Tibial artery (tissue), 4 donors: ENCODE data around the gene PTPRG.

ENCODE experiments used
- DNase-seq, 2 donors: peaks; one replicate each; pipeline ENCODE4 v3.0.0-alpha.2; 2019
- H3K27ac ChIP-seq, 2 donors: fragments of 200-600 bp; sonication (generic) in 1 of 2; 1 replicate in 1 of 2; 2 replicates in 1 of 2; pipeline ENCODE4 v1.5.1; 2018 to 2019; ENCODE audit warnings: mild to moderate bottlenecking in 1 of 2
- H3K27me3 ChIP-seq, 2 donors: fragments of 200-600 bp; sonication (generic) in 1 of 2; one replicate each; pipeline versions ENCODE4 v1.5.1 to v1.6.0; 2016 to 2019
- H3K36me3 ChIP-seq, 3 donors: fragments of 200-600 bp; sonication (generic) in 2 of 3; one replicate each; pipeline ENCODE4 v1.5.1; 2016 to 2019; ENCODE audit warnings: mild to moderate bottlenecking in 2 of 3
- H3K4me1 ChIP-seq, 4 donors: fragments of 200-600 bp; sonication (generic) in 2 of 4; 1 replicate in 3 of 4; 2 replicates in 1 of 4; pipeline ENCODE4 v1.5.1; 2016 to 2019
- H3K4me3 ChIP-seq, 2 donors: fragments of 200-600 bp; sonication (generic) in 1 of 2; 1 replicate in 1 of 2; 2 replicates in 1 of 2; pipeline ENCODE4 v1.5.1; 2018 to 2019; ENCODE audit warnings: mild to moderate bottlenecking in 2 of 2
- H3K9me3 ChIP-seq, 3 donors: fragments of 200-600 bp; sonication (generic) in 1 of 3; one replicate each; pipeline ENCODE4 v1.5.1; 2016 to 2019
- intact Hi-C: fragments of 100-400 bp; cut with DNase I; formaldehyde crosslinking; loops from one replicate; pipeline ENCODE4 v1.15.0; 2023; ENCODE audit warnings: low total_unique reads
- TF ChIP-seq, protein P1 (sequence below), 2 experiments: fragments of 200-600 bp in 1 of 2; fragments of 450-650 bp in 1 of 2; IDR thresholded peaks; one replicate each; pipeline ENCODE4 v1.5.1; 2017 to 2019; ENCODE audit warnings: antibody characterized with exemption in 2 of 2, mild to moderate bottlenecking in 1 of 2, moderate library complexity in 1 of 2

Gene PTPRG

DNA sequence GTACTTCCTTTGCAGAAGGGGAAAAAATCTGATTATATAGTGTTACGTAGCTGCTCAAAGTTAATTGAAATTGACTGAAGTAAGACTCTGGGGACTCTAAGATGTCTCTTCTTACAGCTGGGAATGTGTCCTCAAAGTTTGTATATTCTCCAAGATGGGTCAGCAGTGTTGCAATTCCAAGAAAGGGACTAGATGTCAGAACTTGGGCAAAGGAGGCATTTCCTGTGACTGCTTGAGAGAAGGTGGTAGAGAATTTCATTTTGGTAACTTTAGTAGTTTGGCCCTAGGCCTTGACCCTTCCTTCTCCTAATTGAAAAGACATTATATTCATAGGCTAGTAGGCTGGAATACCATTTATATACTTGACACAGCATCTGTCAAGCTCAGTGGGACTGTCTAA, 33.9 kb downstream of the PTPRG start:
- H3K27ac ChIP-seq, result no peak overlapping the region

DNA sequence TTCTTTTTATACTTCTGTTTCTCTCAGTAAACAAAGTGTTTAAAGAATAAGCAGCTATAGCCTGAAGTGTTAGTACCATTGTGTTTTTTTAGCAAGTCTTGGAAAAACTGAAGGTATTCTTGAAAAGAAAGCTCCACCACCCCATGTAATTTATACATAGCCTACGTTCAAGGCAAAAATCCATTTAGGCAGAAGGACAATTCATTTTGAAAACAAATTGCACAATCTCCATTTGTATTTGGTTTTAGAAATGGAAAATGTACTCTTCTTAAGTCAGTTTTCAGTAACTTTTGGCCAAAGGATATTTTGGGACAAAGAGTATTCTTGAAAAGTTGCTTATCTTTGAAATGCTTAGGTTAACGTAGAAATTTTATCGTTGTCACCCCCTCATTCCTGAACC, 34.5 kb downstream of the PTPRG start:
- intact Hi-C loops, result no loop called here
- no peaks in the 10 kb centered on the region for H3K27me3 ChIP-seq
- no peak overlapping the region for H3K4me3 ChIP-seq
- no peaks in the 10 kb centered on the region for H3K9me3 ChIP-seq
- no peak for DNase-seq
- H3K36me3 ChIP-seq, result no peaks in the 10 kb centered on the region
- peaks cover 0 to 56% (median 18%) of the 10 kb centered on the region in 4 donors for H3K4me1 ChIP-seq
- TF ChIP-seq, protein P1, sequence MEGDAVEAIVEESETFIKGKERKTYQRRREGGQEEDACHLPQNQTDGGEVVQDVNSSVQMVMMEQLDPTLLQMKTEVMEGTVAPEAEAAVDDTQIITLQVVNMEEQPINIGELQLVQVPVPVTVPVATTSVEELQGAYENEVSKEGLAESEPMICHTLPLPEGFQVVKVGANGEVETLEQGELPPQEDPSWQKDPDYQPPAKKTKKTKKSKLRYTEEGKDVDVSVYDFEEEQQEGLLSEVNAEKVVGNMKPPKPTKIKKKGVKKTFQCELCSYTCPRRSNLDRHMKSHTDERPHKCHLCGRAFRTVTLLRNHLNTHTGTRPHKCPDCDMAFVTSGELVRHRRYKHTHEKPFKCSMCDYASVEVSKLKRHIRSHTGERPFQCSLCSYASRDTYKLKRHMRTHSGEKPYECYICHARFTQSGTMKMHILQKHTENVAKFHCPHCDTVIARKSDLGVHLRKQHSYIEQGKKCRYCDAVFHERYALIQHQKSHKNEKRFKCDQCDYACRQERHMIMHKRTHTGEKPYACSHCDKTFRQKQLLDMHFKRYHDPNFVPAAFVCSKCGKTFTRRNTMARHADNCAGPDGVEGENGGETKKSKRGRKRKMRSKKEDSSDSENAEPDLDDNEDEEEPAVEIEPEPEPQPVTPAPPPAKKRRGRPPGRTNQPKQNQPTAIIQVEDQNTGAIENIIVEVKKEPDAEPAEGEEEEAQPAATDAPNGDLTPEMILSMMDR (IDR thresholded peaks at IDR 0.05), result no peak
- H3K27ac ChIP-seq, result no peak overlapping the region

More for the DNA sequence above, 33.9 kb downstream of the PTPRG start:
- intact Hi-C loops, result no loop called here
- Histone ChIP-seq H3K27me3 (no peaks in the 10 kb centered on the region), H3K4me3 (no peak overlapping the region), H3K4me1 (peaks cover 0 to 56% (median 16%) of the 10 kb centered on the region in 4 donors), H3K36me3 (no peaks in the 10 kb centered on the region), H3K9me3 (no peaks in the 10 kb centered on the region)
- no peak for DNase-seq
- TF ChIP-seq, protein P1 (IDR thresholded peaks at IDR 0.05), result no peak

DNA sequence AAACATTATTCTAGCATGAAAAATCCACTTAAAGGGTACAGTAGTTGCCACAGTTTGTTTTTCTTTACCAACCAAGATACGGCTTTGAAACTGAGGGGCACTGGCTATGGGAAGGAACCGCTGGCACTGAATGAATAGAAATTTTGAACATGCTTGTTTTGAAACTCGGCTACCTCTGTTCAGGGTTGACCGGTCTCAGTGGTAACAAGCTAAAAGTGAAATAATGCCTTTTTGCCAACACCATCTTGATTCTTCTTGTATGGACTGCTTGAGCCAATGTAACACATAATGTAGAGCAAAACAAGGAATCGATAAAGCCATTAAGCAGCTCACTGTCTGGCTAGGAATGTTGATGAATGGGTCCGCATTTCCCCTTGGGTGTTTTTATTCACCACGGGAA, 36.5 kb downstream of the PTPRG start:
- TF ChIP-seq, protein P1 (IDR thresholded peaks at IDR 0.05), result no peak
- no peaks in the 10 kb centered on the region for H3K27me3 ChIP-seq
- H3K27ac ChIP-seq, result no peak overlapping the region
- peaks cover 0 to 56% (median 19%) of the 10 kb centered on the region in 4 donors for H3K4me1 ChIP-seq
- no peak for DNase-seq
- no peaks in the 10 kb centered on the region for H3K9me3 ChIP-seq
- no peak overlapping the region for H3K4me3 ChIP-seq
- intact Hi-C loops, result no loop called here
- H3K36me3 ChIP-seq, result no peaks in the 10 kb centered on the region

DNA sequence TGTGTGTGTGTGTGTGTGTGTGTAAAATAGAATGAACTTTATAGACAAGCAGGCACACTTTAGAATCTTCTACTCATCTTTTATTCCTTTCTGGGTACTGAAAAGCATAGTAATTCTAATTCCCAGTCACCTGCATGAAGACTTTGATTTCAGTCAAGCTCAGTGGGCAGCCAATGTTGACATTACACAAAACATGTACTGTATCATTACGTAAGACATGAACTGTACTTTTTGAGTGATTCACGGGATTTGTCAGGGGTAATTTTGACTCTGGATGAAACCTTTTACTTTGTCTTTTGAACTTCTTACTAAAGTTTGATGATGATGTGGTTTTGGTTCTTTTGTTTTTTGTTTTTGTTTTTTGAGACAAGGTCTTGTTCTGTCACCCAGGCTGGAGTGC, 38.8 kb downstream of the PTPRG start:
- TF ChIP-seq, protein P1 (IDR thresholded peaks at IDR 0.05), result no peak
- Histone ChIP-seq H3K27ac (no peak overlapping the region), H3K36me3 (peaks cover 0 to 1% (median 0%) of the 10 kb centered on the region in 3 donors), H3K4me1 (peaks cover 0 to 33% (median 13%) of the 10 kb centered on the region in 4 donors), H3K27me3 (no peaks in the 10 kb centered on the region), H3K4me3 (no peak overlapping the region), H3K9me3 (no peaks in the 10 kb centered on the region)
- DNase-seq, result no peak
- intact Hi-C loops, result no loop called here

DNA sequence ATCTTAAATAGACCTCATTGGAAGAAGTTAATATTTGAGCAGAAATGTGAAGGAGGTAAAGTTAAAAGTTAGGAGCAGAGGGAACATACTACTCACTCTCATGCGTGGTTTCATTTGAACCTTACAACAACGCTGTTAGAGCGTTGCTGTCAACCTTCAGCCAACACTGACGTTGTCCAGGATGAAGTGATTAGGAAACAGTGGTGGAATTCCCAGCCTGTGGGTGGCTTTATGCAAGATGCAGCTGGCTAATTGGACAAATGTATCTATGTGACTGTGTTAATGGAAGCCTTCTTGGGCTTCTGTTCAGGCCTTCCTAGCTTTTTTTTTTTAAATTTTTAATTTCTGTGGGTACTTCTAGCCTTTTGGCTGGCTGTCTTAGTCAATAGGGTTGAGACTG, 40.5 kb downstream of the PTPRG start:
- TF ChIP-seq, protein P1 (IDR thresholded peaks at IDR 0.05), result no peak
- Histone ChIP-seq H3K36me3 (peaks cover 0 to 12% (median 8%) of the 10 kb centered on the region in 3 donors), H3K9me3 (no peaks in the 10 kb centered on the region), H3K27me3 (no peaks in the 10 kb centered on the region), H3K4me1 (peaks cover 0 to 27% (median 7%) of the 10 kb centered on the region in 4 donors), H3K4me3 (no peak overlapping the region), H3K27ac (no peak overlapping the region)
- no peak for DNase-seq
- intact Hi-C loops, result no loop called here

DNA sequence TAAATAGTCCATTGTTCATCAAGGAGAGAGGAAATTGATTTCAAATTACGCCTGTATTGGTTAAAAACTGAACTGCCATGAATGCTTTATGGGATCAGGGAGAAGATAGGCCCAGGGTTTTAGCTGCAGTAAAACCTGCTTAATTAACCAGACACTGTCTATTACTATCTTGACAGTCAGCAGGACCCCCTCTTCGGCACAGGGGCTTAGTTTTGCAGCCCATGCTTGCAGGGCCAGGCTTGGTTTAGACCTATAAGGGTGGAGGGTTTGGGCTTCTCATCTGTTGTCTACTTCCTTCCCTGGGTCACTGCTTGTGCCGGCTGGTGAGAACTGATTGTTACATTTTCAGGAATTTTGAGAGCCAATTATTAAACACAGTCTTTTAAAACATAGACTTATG, 41.1 kb downstream of the PTPRG start:
- Histone ChIP-seq H3K27me3 (no peaks in the 10 kb centered on the region), H3K9me3 (no peaks in the 10 kb centered on the region), H3K36me3 (peaks cover 0 to 12% (median 8%) of the 10 kb centered on the region in 3 donors), H3K4me1 (peaks cover 0 to 23% (median 7%) of the 10 kb centered on the region in 4 donors), H3K4me3 (no peak overlapping the region), H3K27ac (no peak overlapping the region)
- DNase-seq, result no peak
- TF ChIP-seq, protein P1 (IDR thresholded peaks at IDR 0.05), result no peak
- intact Hi-C loops, result no loop called here
